Cardiac ventricle fibroblast (primary cell): ENCODE data around the gene RGL1. TPM values are rescaled to one million over a fixed set of nuclear protein-coding genes. Genes with fewer than 3 reads are reported as not detected.

Source experiments
- total RNA-seq: library from RNA; depleted of rRNA; stranded (reverse); fragments of >200 nt; gene quantifications from 2 replicates; pipeline ENCODE4 v1.2.3, GENCODE V29; 2015

Gene RGL1
- 15.5 and 18.8 TPM in 2 replicates for total RNA-seq

GRCh38 chr1:183804916-183805841 lies at the start of gene RGL1:
TSS of gene RGL1 (plus strand) at chr1:183805120. CDS start at chr1:183805298, 178 bp downstream.

Other genes with a start within 250 kb of the RGL1 start
- gene NCF2, start 214.7 kb upstream of the RGL1 start, total RNA-seq, result not detected in 2 replicates
- gene ARPC5, start 169.3 kb upstream of the RGL1 start, total RNA-seq, result 75.8 and 90.8 TPM in 2 replicates
- gene APOBEC4, start 151.8 kb upstream of the RGL1 start, total RNA-seq, result not detected in 2 replicates
- 0.68 and 0.69 TPM in 2 replicates for gene COLGALT2, start 232.6 kb downstream of the RGL1 start, total RNA-seq
- 12.7 and 26.3 TPM in 2 replicates for gene TSEN15, start 246.6 kb downstream of the RGL1 start, total RNA-seq